Mucosa of stomach (tissue), 1 donor: ENCODE data around the gene RITA1.
A peak's percentile ranks its signal among the peaks of the same experiment; 100 is the strongest.

Experiments
- H3K27me3 ChIP-seq: one replicate; pipeline ENCODE4 v1.7.0; 2013; ENCODE audit warnings: mild to moderate bottlenecking, low read length; ENCODE audit not compliant: control insufficient read depth, insufficient read depth
- H3K36me3 ChIP-seq: one replicate; pipeline ENCODE4 v1.7.0; 2013; ENCODE audit warnings: low read length; ENCODE audit not compliant: control insufficient read depth, insufficient read depth
- H3K4me1 ChIP-seq: one replicate; pipeline ENCODE4 v1.7.0; 2013; ENCODE audit warnings: mild to moderate bottlenecking, low read length; ENCODE audit not compliant: control insufficient read depth, insufficient read depth
- H3K4me3 ChIP-seq: one replicate; pipeline ENCODE4 v1.7.0; 2013; ENCODE audit warnings: low read length
- H3K9ac ChIP-seq: one replicate; pipeline ENCODE4 v1.7.0; 2013; ENCODE audit warnings: mild to moderate bottlenecking, low read length, moderate library complexity
- H3K9me3 ChIP-seq: one replicate; pipeline ENCODE4 v1.7.0; 2013; ENCODE audit warnings: mild to moderate bottlenecking, low read length, moderate library complexity; ENCODE audit not compliant: control insufficient read depth
- donor health status: Pancreatic carcinoma.

The RITA1 gene

GRCh38 chr12:113220593-113221180 is 35.2 kb downstream of the RITA1 start:
- Histone ChIP-seq H3K27me3 (no peaks in the 10 kb centered on the region), H3K9me3 (no peaks in the 10 kb centered on the region), H3K4me3 (peak overlapping the region; percentile 37), H3K9ac (peak overlapping the region; percentile 38), H3K36me3 (no peaks in the 10 kb centered on the region), H3K4me1 (peaks cover 24% of the 10 kb centered on the region)

GRCh38 chr12:113221181-113221996 is 35.9 kb downstream of the RITA1 start, which contains the start of gene TPCN1:
TSS of gene TPCN1 (plus strand) at chr12:113221464. CDS start at chr12:113226853, 5,389 bp downstream.
- Histone ChIP-seq H3K4me1 (peaks cover 24% of the 10 kb centered on the region), H3K4me3 (peak within 1 kb of the TSS; percentile 86), H3K9me3 (no peaks in the 10 kb centered on the region), H3K27me3 (no peaks in the 10 kb centered on the region), H3K9ac (peak within 1 kb of the TSS; percentile 94), H3K36me3 (no peaks in the 10 kb centered on the region)

GRCh38 chr12:113221997-113222729 is 36.6 kb downstream of the RITA1 start:
- Histone ChIP-seq H3K4me3 (peak overlapping the region; percentile 86), H3K9ac (peak overlapping the region; percentile 94), H3K36me3 (no peaks in the 10 kb centered on the region), H3K27me3 (no peaks in the 10 kb centered on the region), H3K9me3 (no peaks in the 10 kb centered on the region), H3K4me1 (peaks cover 24% of the 10 kb centered on the region)

GRCh38 chr12:113222730-113223531 is 37.4 kb downstream of the RITA1 start:
- H3K27me3 ChIP-seq: no peaks in the 10 kb centered on the region
- H3K4me3 ChIP-seq: no peak overlapping the region
- no peaks in the 10 kb centered on the region for H3K9me3 ChIP-seq
- peaks cover 31% of the 10 kb centered on the region for H3K4me1 ChIP-seq
- no peaks in the 10 kb centered on the region for H3K36me3 ChIP-seq
- peak overlapping the region; percentile 94 for H3K9ac ChIP-seq

- Histone ChIP-seq H3K9me3 (no peaks in the 10 kb centered on the region), H3K36me3 (no peaks in the 10 kb centered on the region), H3K4me3 (no peak overlapping the region), H3K27me3 (no peaks in the 10 kb centered on the region), H3K4me1 (peaks cover 36% of the 10 kb centered on the region), H3K9ac (no peak overlapping the region)
These were observed 39.4 kb downstream of the RITA1 start for GRCh38 chr12:113224955-113225354.

- Histone ChIP-seq H3K9me3 (no peaks in the 10 kb centered on the region), H3K4me3 (no peak overlapping the region), H3K27me3 (no peaks in the 10 kb centered on the region), H3K9ac (no peak overlapping the region), H3K36me3 (peaks cover 6% of the 10 kb centered on the region), H3K4me1 (peaks cover 41% of the 10 kb centered on the region)
These were observed 41.4 kb downstream of the RITA1 start for GRCh38 chr12:113226696-113227568.

- no peaks in the 10 kb centered on the region for H3K9me3 ChIP-seq
- H3K4me1 ChIP-seq: peaks cover 33% of the 10 kb centered on the region
- no peak overlapping the region for H3K4me3 ChIP-seq
- H3K36me3 ChIP-seq: peaks cover 6% of the 10 kb centered on the region
- no peak overlapping the region for H3K9ac ChIP-seq
- H3K27me3 ChIP-seq: no peaks in the 10 kb centered on the region
These were observed 42.3 kb downstream of the RITA1 start for GRCh38 chr12:113227686-113228391.

- Histone ChIP-seq H3K27me3 (no peaks in the 10 kb centered on the region), H3K36me3 (peaks cover 11% of the 10 kb centered on the region), H3K4me3 (no peak overlapping the region), H3K9ac (no peak overlapping the region), H3K9me3 (no peaks in the 10 kb centered on the region), H3K4me1 (peaks cover 29% of the 10 kb centered on the region)
These were observed 43.0 kb downstream of the RITA1 start for GRCh38 chr12:113228394-113229028.

- peaks cover 22% of the 10 kb centered on the region for H3K4me1 ChIP-seq
- H3K4me3 ChIP-seq: no peak overlapping the region
- H3K9me3 ChIP-seq: no peaks in the 10 kb centered on the region
- peaks cover 20% of the 10 kb centered on the region for H3K36me3 ChIP-seq
- no peak overlapping the region for H3K9ac ChIP-seq
- no peaks in the 10 kb centered on the region for H3K27me3 ChIP-seq
These were observed 45.1 kb downstream of the RITA1 start for GRCh38 chr12:113230315-113231234.
